AG04450 (cell line): ENCODE results near the gene TK2. TPM values are rescaled to one million over a fixed set of nuclear protein-coding genes. Genes with fewer than 3 reads are reported as not detected.

Experiments used
- CTCF ChIA-PET: fragments of 300-600, 350-600 bp; formaldehyde crosslinking; extraction: SDS; loops from one replicate; lab custom pipeline; 2022; ENCODE audit warnings: antibody characterized with exemption, inconsistent platforms; lab: Charles Lee
- POLR2A ChIA-PET: fragments of 350-600 bp; formaldehyde crosslinking; extraction: SDS; loops from one replicate; lab custom pipeline; 2021; ENCODE audit warnings: antibody characterized with exemption, inconsistent platforms; lab: Yijun Ruan, JAX
- DNase-seq: peaks from one replicate; pipeline ENCODE4 v3.0.0-alpha.2; 2011; ENCODE audit warnings: low read depth, low spot score
- H3K27ac ChIP-seq: one replicate; pipeline ENCODE4 v1.5.1; 2012; ENCODE audit warnings: low read depth, low read length, control low read depth
- H3K27me3 ChIP-seq: one replicate; pipeline ENCODE4 v1.6.0; 2012; ENCODE audit warnings: low read length; ENCODE audit not compliant: control insufficient read depth, insufficient read depth
- H3K4me3 ChIP-seq: 2 replicates; pipeline ENCODE4 v1.5.1; 2011; ENCODE audit warnings: mild to moderate bottlenecking, low read depth, low read length, control low read depth
- H3K9me3 ChIP-seq: 2 replicates; pipeline ENCODE4 v1.5.1; 2012; ENCODE audit warnings: low read length; ENCODE audit not compliant: control insufficient read depth, insufficient read depth
- CTCF ChIP-seq: IDR thresholded peaks from 2 replicates; pipeline ENCODE4 v1.5.1; 2011; ENCODE audit warnings: low read depth, low read length, control low read depth, inconsistent platforms
- polyA plus RNA-seq: library from polyadenylated mRNA; depleted of rRNA; stranded (reverse); fragments of >200 nt; gene quantifications from 2 replicates; pipeline ENCODE4 v1.2.3, GENCODE V29; 2011

The TK2 gene
- polyA plus RNA-seq, 1 experiment: 34.2 TPM

- Histone ChIP-seq H3K4me3 (no peak overlapping the region), H3K27ac (no peak overlapping the region), H3K9me3 (no peaks in the 10 kb centered on the region), H3K27me3 (no peaks in the 10 kb centered on the region)
- ChIA-PET CTCF (interaction anchor here (1.2 to 1.9 kb wide), 4 partner anchors 11 to 81 kb away, joined by 3 to 6 read pairs (median 4); no protein-coding TSS in a partner anchor), POLR2A (no interaction called here)
- TF ChIP-seq CTCF: no peak
- no peak for DNase-seq
Measured at GRCh38 chr16:66487580-66488275, 62.2 kb downstream of the TK2 start.

- ChIA-PET CTCF (interaction anchor here (0.6 to 1.9 kb wide), 7 partner anchors 10 to 129 kb away, joined by 3 to 6 read pairs (median 4); partner anchors contain the start of gene CMTM3), POLR2A (no interaction called here)
- no peak for TF ChIP-seq CTCF
- Histone ChIP-seq H3K27ac (peak overlapping the region; percentile 47), H3K27me3 (no peaks in the 10 kb centered on the region), H3K4me3 (no peak overlapping the region), H3K9me3 (no peaks in the 10 kb centered on the region)
- DNase-seq: peak; percentile 45
Measured at GRCh38 chr16:66486773-66487579, 62.9 kb downstream of the TK2 start.

GRCh38 chr16:66486199-66486772 lies 63.6 kb downstream of the TK2 start:
- POLR2A ChIA-PET: no interaction called here
- Histone ChIP-seq H3K27ac (peak overlapping the region; percentile 39), H3K27me3 (no peaks in the 10 kb centered on the region), H3K9me3 (no peaks in the 10 kb centered on the region; the same call in 1 of the 2 replicates), H3K4me3 (no peak overlapping the region)
- TF ChIP-seq CTCF: no peak
- CTCF ChIA-PET: interaction anchor here (0.6 to 1.9 kb wide), 7 partner anchors 9 to 128 kb away, joined by 3 to 6 read pairs (median 4); partner anchors contain the start of gene CMTM3
- DNase-seq: no peak

GRCh38 chr16:66485376-66485775 lies 64.5 kb downstream of the TK2 start:
- Histone ChIP-seq H3K27ac (no peak overlapping the region), H3K4me3 (no peak overlapping the region), H3K27me3 (no peaks in the 10 kb centered on the region), H3K9me3 (no peaks in the 10 kb centered on the region; the same call in 1 of the 2 replicates)
- ChIA-PET POLR2A (no interaction called here), CTCF (interaction anchor here (1.7 to 2.1 kb wide), 2 partner anchors 78 to 80 kb away, joined by 7 to 8 read pairs; no protein-coding TSS in a partner anchor)
- TF ChIP-seq CTCF: no peak
- no peak for DNase-seq
